HepG2 (cell line): ENCODE data around the gene PERP. TPM values are rescaled to one million over a fixed set of nuclear protein-coding genes. Genes with fewer than 3 reads are reported as not detected.

ENCODE experiments used
- ARNT ChIP-seq: fragments of 450-650 bp; IDR thresholded peaks from 2 replicates; pipeline ENCODE4 v1.6.1; 2017
- FIP1L1 ChIP-seq: fragments of 200-400 bp; formaldehyde crosslinking; IDR thresholded peaks from 2 replicates; pipeline ENCODE4 v1.6.1; 2018; ENCODE audit warnings: low read depth, mild to moderate bottlenecking, low read length, moderate library complexity, borderline replicate concordance; ENCODE audit not compliant: insufficient read depth
- GPN1 ChIP-seq: sonication (generic); formaldehyde crosslinking; IDR thresholded peaks from 2 replicates; pipeline ENCODE4 v1.5.1; 2020; ENCODE audit warnings: missing genetic modification reagents, borderline replicate concordance
- KMT2B ChIP-seq: IDR thresholded peaks from 2 replicates; pipeline ENCODE4 v1.6.1; 2016; ENCODE audit warnings: missing genetic modification reagents, missing compliant biosample characterization
- MLLT10 ChIP-seq: sonication (generic); formaldehyde crosslinking; IDR thresholded peaks from 2 replicates; pipeline ENCODE4 v1.4.0; 2020; ENCODE audit warnings: missing genetic modification reagents
- NFE2L2 ChIP-seq: fragments of 150-350 bp; IDR thresholded peaks from 2 replicates; pipeline ENCODE4 v1.6.1; 2014; ENCODE audit warnings: low read length
- POGK ChIP-seq: sonication (generic); formaldehyde crosslinking; conservative IDR thresholded peaks from 2 replicates; pipeline ENCODE4 v1.8.0; 2022; ENCODE audit warnings: mild to moderate bottlenecking, moderate library complexity, missing genetic modification reagents
- POGZ ChIP-seq: sonication (generic); formaldehyde crosslinking; IDR thresholded peaks from 2 replicates; pipeline ENCODE4 v1.4.0; 2020; ENCODE audit warnings: mild to moderate bottlenecking, missing genetic modification reagents
- RAD21 ChIP-seq: fragments of 450-650 bp; formaldehyde crosslinking; IDR thresholded peaks from 2 replicates; pipeline ENCODE4 v1.5.0; 2020; ENCODE audit warnings: mild to moderate bottlenecking
- SKI ChIP-seq: fragments of 450-650 bp; IDR thresholded peaks from one replicate; pipeline ENCODE4 v1.6.1; 2018; ENCODE audit warnings: mild to moderate bottlenecking; ENCODE audit not compliant: partially characterized antibody
- TMF1 ChIP-seq: sonication (generic); formaldehyde crosslinking; IDR thresholded peaks from 2 replicates; pipeline ENCODE4 v1.8.1; 2022; ENCODE audit warnings: low read depth, missing genetic modification reagents
- ZGPAT ChIP-seq: IDR thresholded peaks from 2 replicates; pipeline ENCODE4 v1.6.1; 2016; ENCODE audit warnings: mild to moderate bottlenecking
- ZNF18 ChIP-seq: sonication (generic); formaldehyde crosslinking; IDR thresholded peaks from 2 replicates; pipeline ENCODE4 v1.8.0; 2022; ENCODE audit warnings: mild to moderate bottlenecking, missing genetic modification reagents; ENCODE audit not compliant: insufficient replicate concordance
- ZNF749 ChIP-seq: sonication (generic); formaldehyde crosslinking; IDR thresholded peaks from 2 replicates; pipeline ENCODE4 v1.8.0; 2022; ENCODE audit warnings: mild to moderate bottlenecking, missing genetic modification reagents, moderate library complexity, borderline replicate concordance
- ZNF790 ChIP-seq: sonication (generic); formaldehyde crosslinking; IDR thresholded peaks from 2 replicates; pipeline ENCODE4 v1.8.0; 2022; ENCODE audit warnings: missing genetic modification reagents, mild to moderate bottlenecking, borderline replicate concordance
- ZNF83 ChIP-seq: sonication (generic); formaldehyde crosslinking; IDR thresholded peaks from 2 replicates; pipeline ENCODE4 v1.4.0; 2020; ENCODE audit warnings: missing genetic modification reagents, mild to moderate bottlenecking, borderline replicate concordance
- polyA plus RNA-seq, 8 experiments: library from polyadenylated mRNA; depleted of rRNA in 3 of 8; stranded (reverse) in 7 of 8; unstranded in 1 of 8; fragments of >200 nt; fragmentation: Illumina TruSeq in 4 of 8; extraction: Trizol in 4 of 8; gene quantifications; 2 replicates each; pipeline versions ENCODE4 v1.2.1 to v1.2.3, GENCODE V29; 2011 to 2016; ENCODE audit warnings: low read depth in 4 of 8, missing spikeins in 1 of 8, mixed read lengths in 1 of 8; ENCODE audit not compliant: insufficient read depth in 1 of 8
- total RNA-seq, 5 experiments: library from RNA; depleted of rRNA; stranded (reverse); fragments of >200 nt; fragmentation: Illumina TruSeq; extraction: Trizol; gene quantifications; 2 replicates each; pipeline ENCODE4 v1.2.3, GENCODE V29; 2016; ENCODE audit warnings: low read depth in 1 of 5
- TF ChIP-seq, protein P1 (sequence below): conservative IDR thresholded peaks from 2 replicates; pipeline ENCODE4 v1.6.1; 2018; ENCODE audit warnings: missing genetic modification reagents
- TF ChIP-seq, protein P2 (sequence below): sonication (generic); formaldehyde crosslinking; IDR thresholded peaks from 2 replicates; pipeline ENCODE4 v1.4.0; 2020; ENCODE audit warnings: mild to moderate bottlenecking, missing genetic modification reagents, borderline replicate concordance

The PERP gene
- total and polyA plus RNA-seq, 2 of the 13 experiments (the other 11 are each of a cell fraction or from before 2014, with no cell fraction given), result 26.0 to 53.0 TPM

DNA sequence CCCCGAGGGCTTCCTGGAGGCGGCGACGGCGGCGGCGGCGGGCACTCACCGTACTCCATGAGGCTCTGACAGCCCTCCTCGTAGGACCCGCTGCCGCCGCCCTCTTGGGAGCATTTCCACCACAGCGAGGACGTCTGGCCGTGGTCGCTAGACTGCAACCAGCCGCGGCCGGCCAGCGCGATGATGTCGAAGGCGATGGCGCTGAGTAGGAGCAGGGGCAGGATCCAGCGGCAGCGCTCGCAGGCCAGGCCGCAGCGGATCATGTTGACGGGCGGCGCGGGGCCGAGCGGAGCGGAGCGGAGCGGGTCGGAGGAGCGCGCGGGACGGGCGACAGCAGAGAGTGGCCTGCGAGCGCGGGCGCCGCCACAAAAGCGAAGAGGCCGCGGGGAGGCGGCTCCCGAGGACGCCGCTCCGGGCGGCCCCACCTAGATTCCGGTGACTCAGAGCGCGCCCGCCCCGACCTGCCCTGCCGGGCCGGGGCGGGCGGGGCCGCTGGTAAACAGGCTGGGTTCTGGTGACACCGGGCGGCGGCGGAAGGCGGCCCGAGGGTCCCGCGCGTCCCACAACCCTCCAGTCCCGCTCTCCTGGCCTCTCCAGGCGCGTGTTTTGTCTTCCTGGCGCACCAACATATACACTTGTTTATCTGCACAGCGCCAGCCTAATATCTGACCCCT is at the start of gene PERP (continued):
- TF ChIP-seq NFE2L2 (no peak), ARNT (no peak), ZNF83 (CRISPR knock-in tag) (no peak), TMF1 (CRISPR knock-in tag) (peak; percentile 68; the same call in 1 of the 2 replicates), ZNF749 (CRISPR knock-in tag) (peak; percentile 74; the same call in 1 of the 2 replicates), KMT2B (CRISPR knock-in tag) (peak; percentile 78), FIP1L1 (peak; percentile 59; the same call in 1 of the 2 replicates), SKI (peak; percentile 65), GPN1 (CRISPR knock-in tag) (peak; percentile 43; the same call in 1 of the 2 replicates), POGZ (CRISPR knock-in tag) (peak; percentile 75), RAD21 (peak; percentile 64; the same call in 1 of the 2 replicates), ZGPAT (CRISPR knock-in tag) (peak; percentile 83; the same call in 1 of the 2 replicates), MLLT10 (CRISPR knock-in tag) (no peak), ZNF18 (no peak), ZNF790 (CRISPR knock-in tag) (peak; percentile 47; the same call in 1 of the 2 replicates), POGK (CRISPR knock-in tag) (no peak; the same call in none of the 2 replicates)
- TF ChIP-seq, protein P1, sequence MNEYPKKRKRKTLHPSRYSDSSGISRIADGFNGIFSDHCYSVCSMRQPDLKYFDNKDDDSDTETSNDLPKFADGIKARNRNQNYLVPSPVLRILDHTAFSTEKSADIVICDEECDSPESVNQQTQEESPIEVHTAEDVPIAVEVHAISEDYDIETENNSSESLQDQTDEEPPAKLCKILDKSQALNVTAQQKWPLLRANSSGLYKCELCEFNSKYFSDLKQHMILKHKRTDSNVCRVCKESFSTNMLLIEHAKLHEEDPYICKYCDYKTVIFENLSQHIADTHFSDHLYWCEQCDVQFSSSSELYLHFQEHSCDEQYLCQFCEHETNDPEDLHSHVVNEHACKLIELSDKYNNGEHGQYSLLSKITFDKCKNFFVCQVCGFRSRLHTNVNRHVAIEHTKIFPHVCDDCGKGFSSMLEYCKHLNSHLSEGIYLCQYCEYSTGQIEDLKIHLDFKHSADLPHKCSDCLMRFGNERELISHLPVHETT (CRISPR knock-in tag), result peak; percentile 55; the same call in 1 of the 2 replicates
- TF ChIP-seq, protein P2, sequence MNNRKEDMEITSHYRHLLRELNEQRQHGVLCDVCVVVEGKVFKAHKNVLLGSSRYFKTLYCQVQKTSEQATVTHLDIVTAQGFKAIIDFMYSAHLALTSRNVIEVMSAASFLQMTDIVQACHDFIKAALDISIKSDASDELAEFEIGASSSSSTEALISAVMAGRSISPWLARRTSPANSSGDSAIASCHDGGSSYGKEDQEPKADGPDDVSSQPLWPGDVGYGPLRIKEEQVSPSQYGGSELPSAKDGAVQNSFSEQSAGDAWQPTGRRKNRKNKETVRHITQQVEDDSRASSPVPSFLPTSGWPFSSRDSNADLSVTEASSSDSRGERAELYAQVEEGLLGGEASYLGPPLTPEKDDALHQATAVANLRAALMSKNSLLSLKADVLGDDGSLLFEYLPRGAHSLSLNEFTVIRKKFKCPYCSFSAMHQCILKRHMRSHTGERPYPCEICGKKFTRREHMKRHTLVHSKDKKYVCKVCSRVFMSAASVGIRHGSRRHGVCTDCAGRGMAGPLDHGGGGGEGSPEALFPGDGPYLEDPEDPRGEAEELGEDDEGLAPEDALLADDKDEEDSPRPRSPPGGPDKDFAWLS (CRISPR knock-in tag), result peak; percentile 96
